PC-9 (cell line): Measurements from ENCODE around the gene TYROBP.

Experiments
- EZH2 ChIP-seq: fragments of 200-600 bp; sonication (generic); IDR thresholded peaks from 2 replicates; pipeline ENCODE4 v1.8.0; 2017; ENCODE audit warnings: antibody characterized with exemption, low read depth
- TF ChIP-seq, protein P1 (sequence below): fragments of 200-600 bp; sonication (generic); conservative IDR thresholded peaks from 2 replicates; pipeline ENCODE4 v1.6.1; 2017; ENCODE audit warnings: mixed run types, antibody characterized with exemption, mild to moderate bottlenecking, moderate library complexity

DNA sequence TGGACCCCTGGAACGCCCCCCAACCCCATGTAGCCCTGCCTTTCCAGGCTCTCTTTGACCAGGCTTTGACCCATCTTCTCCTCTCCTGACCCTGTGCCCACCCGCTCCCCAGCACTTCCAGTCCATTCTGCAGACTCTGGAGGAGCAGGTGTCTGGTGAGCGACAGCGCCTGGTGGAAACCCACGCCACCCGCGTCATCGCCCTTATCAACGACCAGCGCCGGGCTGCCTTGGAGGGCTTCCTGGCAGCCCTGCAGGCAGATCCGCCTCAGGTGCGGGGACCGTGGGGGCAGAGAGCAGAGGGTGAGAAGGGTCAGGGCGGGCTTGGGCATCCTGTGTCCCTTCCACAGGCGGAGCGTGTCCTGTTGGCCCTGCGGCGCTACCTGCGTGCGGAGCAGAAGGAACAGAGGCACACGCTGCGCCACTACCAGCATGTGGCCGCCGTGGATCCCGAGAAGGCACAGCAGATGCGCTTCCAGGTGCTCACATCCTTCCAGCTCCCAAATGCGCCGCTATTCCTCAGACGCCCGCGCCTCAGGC, 33.6 kb downstream of the TYROBP start:
- TF ChIP-seq, protein P1, sequence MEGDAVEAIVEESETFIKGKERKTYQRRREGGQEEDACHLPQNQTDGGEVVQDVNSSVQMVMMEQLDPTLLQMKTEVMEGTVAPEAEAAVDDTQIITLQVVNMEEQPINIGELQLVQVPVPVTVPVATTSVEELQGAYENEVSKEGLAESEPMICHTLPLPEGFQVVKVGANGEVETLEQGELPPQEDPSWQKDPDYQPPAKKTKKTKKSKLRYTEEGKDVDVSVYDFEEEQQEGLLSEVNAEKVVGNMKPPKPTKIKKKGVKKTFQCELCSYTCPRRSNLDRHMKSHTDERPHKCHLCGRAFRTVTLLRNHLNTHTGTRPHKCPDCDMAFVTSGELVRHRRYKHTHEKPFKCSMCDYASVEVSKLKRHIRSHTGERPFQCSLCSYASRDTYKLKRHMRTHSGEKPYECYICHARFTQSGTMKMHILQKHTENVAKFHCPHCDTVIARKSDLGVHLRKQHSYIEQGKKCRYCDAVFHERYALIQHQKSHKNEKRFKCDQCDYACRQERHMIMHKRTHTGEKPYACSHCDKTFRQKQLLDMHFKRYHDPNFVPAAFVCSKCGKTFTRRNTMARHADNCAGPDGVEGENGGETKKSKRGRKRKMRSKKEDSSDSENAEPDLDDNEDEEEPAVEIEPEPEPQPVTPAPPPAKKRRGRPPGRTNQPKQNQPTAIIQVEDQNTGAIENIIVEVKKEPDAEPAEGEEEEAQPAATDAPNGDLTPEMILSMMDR, result no peak
- TF ChIP-seq EZH2, result no peak
